Caki2 (cell line): ENCODE data around the gene DNAJA4. TPM values are rescaled to one million over a fixed set of nuclear protein-coding genes. Genes with fewer than 3 reads are reported as not detected.

Source experiments
- DNase-seq: peaks from one replicate; pipeline ENCODE4 v3.0.0-alpha.2; 2015; ENCODE audit warnings: low read depth
- in situ Hi-C: cut with HindIII; loops from 2 replicates; pipeline ENCODE4 v1.10.0; 2016; ENCODE audit warnings: low sequenced_read_pairs, low pct_unique_long_range_greater_than_20kb, mixed read lengths
- total RNA-seq: library from RNA; depleted of rRNA; stranded (reverse); fragments of >200 nt; shearing (Covaris generic); gene quantifications from 2 replicates; pipeline ENCODE4 v1.2.3, GENCODE V29; 2014; ENCODE audit warnings: low replicate concordance; rRNA removed

Gene DNAJA4
- not detected in 2 replicates for total RNA-seq

- in situ Hi-C loops: no loop called here
- no peak for DNase-seq
Observed at GRCh38 chr15:78264304-78265136, at the start of gene DNAJA4. TSS of gene DNAJA4 (plus strand) at chr15:78264562. CDS start at chr15:78264764, 202 bp downstream.

- in situ Hi-C loops: no loop called here
- peak; percentile 59 for DNase-seq
Observed at GRCh38 chr15:78216276-78217104, 47.9 kb upstream of the DNAJA4 start.

GRCh38 chr15:78220713-78221112 lies 43.6 kb upstream of the DNAJA4 start:
- DNase-seq: no peak
- in situ Hi-C loops: no loop called here

GRCh38 chr15:78222745-78223395 lies 41.5 kb upstream of the DNAJA4 start:
- DNase-seq: no peak
- in situ Hi-C loops: no loop called here

GRCh38 chr15:78223396-78224022 lies 40.9 kb upstream of the DNAJA4 start:
- DNase-seq: no peak
- in situ Hi-C loops: no loop called here

- in situ Hi-C loops: no loop called here
- no peak for DNase-seq
Observed at GRCh38 chr15:78224023-78224411, 40.3 kb upstream of the DNAJA4 start.

- no peak for DNase-seq
- in situ Hi-C loops: no loop called here
Observed at GRCh38 chr15:78225783-78226541, 38.4 kb upstream of the DNAJA4 start.

- DNase-seq: no peak
- in situ Hi-C loops: no loop called here
Observed at GRCh38 chr15:78228356-78228996, 35.9 kb upstream of the DNAJA4 start.

- no peak for DNase-seq
- in situ Hi-C loops: no loop called here
Observed at GRCh38 chr15:78229431-78230406, 34.6 kb upstream of the DNAJA4 start.

- in situ Hi-C loops: no loop called here
Observed at GRCh38 chr15:78232951-78233350, 31.4 kb upstream of the DNAJA4 start.

GRCh38 chr15:78233496-78233895 lies 30.9 kb upstream of the DNAJA4 start:
- in situ Hi-C loops: no loop called here
- DNase-seq: no peak

More at GRCh38 chr15:78232951-78233350, 31.4 kb upstream of the DNAJA4 start:
- DNase-seq: no peak

- in situ Hi-C loops: no loop called here
- no peak for DNase-seq
Observed at GRCh38 chr15:78234515-78235040, 29.8 kb upstream of the DNAJA4 start, which contains the start of gene ACSBG1. TSS of gene ACSBG1 (minus strand) at chr15:78234565. CDS start at chr15:78234501, 64 bp downstream.

- in situ Hi-C loops: no loop called here
- DNase-seq: no peak
Observed at GRCh38 chr15:78236491-78236890, 27.9 kb upstream of the DNAJA4 start.

GRCh38 chr15:78237146-78237545 lies 27.2 kb upstream of the DNAJA4 start:
- DNase-seq: no peak
- in situ Hi-C loops: no loop called here

GRCh38 chr15:78239811-78240210 lies 24.6 kb upstream of the DNAJA4 start:
- in situ Hi-C loops: no loop called here
- DNase-seq: no peak

- peak; percentile 53 for DNase-seq
- in situ Hi-C loops: no loop called here
Observed at GRCh38 chr15:78241017-78241416, 23.3 kb upstream of the DNAJA4 start.
